GM12878 (cell line): Measurements from ENCODE around the gene SLC4A3. TPM values are rescaled to one million over a fixed set of nuclear protein-coding genes. Genes with fewer than 3 reads are reported as not detected.
A peak's percentile ranks its signal among the peaks of the same experiment; 100 is the strongest.

ENCODE experiments used
- ATAC-seq: fragments of 200-7000 bp; cut with Tn5 transposase; 3 replicates; pipeline ENCODE4 v1.9.1; 2020; ENCODE audit warnings: mild to moderate bottlenecking, moderate library complexity
- BruUV-seq: library from RNA; stranded (reverse); fragments of 400-500 nt; replicated peaks from 2 replicates; lab custom pipeline; 2021; lab: Mats Ljungman, UMichigan
- CTCF ChIA-PET: fragments of 300-600 bp; sonication (Branson Sonifier 250); formaldehyde crosslinking; extraction: SDS; loops from one replicate; lab custom pipeline; 2021; ENCODE audit warnings: inconsistent platforms; lab: Yijun Ruan, JAX
- POLR2A ChIA-PET: fragments of 350-600 bp; formaldehyde crosslinking; extraction: SDS; loops from one replicate; lab custom pipeline; 2021; ENCODE audit warnings: inconsistent platforms; lab: Charles Lee
- RAD21 ChIA-PET: fragments of 300-600 bp; sonication (Branson Sonifier 250); formaldehyde crosslinking; loops from one replicate; lab custom pipeline; 2023; ENCODE audit warnings: antibody characterized with exemption; ENCODE audit not compliant: unreplicated experiment; lab: Charles Lee
- SMC1A ChIA-PET: fragments of 300-600 bp; sonication (Branson Sonifier 250); formaldehyde crosslinking; loops from one replicate; lab custom pipeline; 2023; ENCODE audit not compliant: unreplicated experiment, uncharacterized antibody; lab: Charles Lee
- DNase-seq: peaks from one replicate; pipeline ENCODE4 v3.0.0-alpha.2; 2011; ENCODE audit warnings: low read depth, low spot score
- FAIRE-seq: peaks from 3 replicates; lab custom pipeline; 2011; peaks lifted over from hg19 to GRCh38; lab: Jason Lieb, UNC
- H2AFZ ChIP-seq: 2 replicates; pipeline ENCODE4 v1.6.0; 2011; ENCODE audit warnings: low read depth, low read length, control low read depth; ENCODE audit not compliant: control insufficient read depth
- H3K27ac ChIP-seq: 2 replicates; pipeline ENCODE4 v1.5.1; 2011; ENCODE audit warnings: control low read depth; ENCODE audit not compliant: control insufficient read depth, insufficient read depth
- H3K27me3 ChIP-seq, 2 experiments: replicated peaks in 1 of 2; 2 replicates each; pipeline versions ENCODE4 v1.6.0 to v1.6.1; 2011; ENCODE audit warnings: low read length in 1 of 2; ENCODE audit not compliant: control insufficient read depth in 2 of 2, insufficient read depth in 2 of 2
- H3K36me3 ChIP-seq, 2 experiments: 2 replicates each; pipeline ENCODE4 v1.5.1; 2011; ENCODE audit warnings: low read length in 1 of 2; ENCODE audit not compliant: control insufficient read depth in 2 of 2, insufficient read depth in 2 of 2
- H3K4me1 ChIP-seq: 2 replicates; pipeline ENCODE4 v1.6.1; 2011; ENCODE audit warnings: mild to moderate bottlenecking, low read length, moderate library complexity, mixed read lengths; ENCODE audit not compliant: control insufficient read depth, insufficient read depth
- H3K4me2 ChIP-seq: 2 replicates; pipeline ENCODE4 v1.6.0; 2011; ENCODE audit warnings: control low read depth; ENCODE audit not compliant: control insufficient read depth, insufficient read depth
- H3K4me3 ChIP-seq: fragments of 200-600 bp; sonication (generic); 2 replicates; pipeline ENCODE4 v1.5.1; 2016
- H3K79me2 ChIP-seq: 2 replicates; pipeline ENCODE4 v1.6.0; 2011; ENCODE audit warnings: low read length; ENCODE audit not compliant: control insufficient read depth, insufficient read depth
- H3K9ac ChIP-seq: 2 replicates; pipeline ENCODE4 v1.8.0; 2011; ENCODE audit warnings: low read length, control low read depth, mixed read lengths; ENCODE audit not compliant: control insufficient read depth, insufficient read depth
- H3K9me3 ChIP-seq: replicated peaks from 3 replicates; pipeline ENCODE4 v1.5.1; 2011; ENCODE audit warnings: mild to moderate bottlenecking, low read length; ENCODE audit not compliant: control insufficient read depth, insufficient read depth
- H4K20me1 ChIP-seq: 2 replicates; pipeline ENCODE4 v1.6.0; 2011; ENCODE audit not compliant: control insufficient read depth, insufficient read depth
- CHD1 ChIP-seq: IDR thresholded peaks from 2 replicates; pipeline ENCODE4 v1.6.1; 2012; ENCODE audit warnings: low read depth, low read length, improper control_type of control experiment
- EZH2 ChIP-seq: IDR thresholded peaks from 2 replicates; pipeline ENCODE4 v1.6.1; 2012; ENCODE audit warnings: low read depth, mild to moderate bottlenecking, control low read depth, inconsistent platforms, low read length, borderline replicate concordance; ENCODE audit not compliant: control insufficient read depth
- IKZF1 ChIP-seq: fragments of 450-650 bp; conservative IDR thresholded peaks from 2 replicates; pipeline ENCODE4 v1.6.1; 2017; ENCODE audit warnings: antibody characterized with exemption, mild to moderate bottlenecking
- IKZF2 ChIP-seq, 2 experiments: fragments of 450-650 bp; IDR thresholded peaks; 2 replicates each; pipeline ENCODE4 v1.6.1; 2017; ENCODE audit warnings: mild to moderate bottlenecking in 2 of 2, moderate library complexity in 2 of 2
- KAT2A ChIP-seq: conservative IDR thresholded peaks from 2 replicates; pipeline ENCODE4 v1.6.1; 2011; ENCODE audit warnings: low read depth, low read length; ENCODE audit not compliant: control insufficient read depth
- MEF2B ChIP-seq: fragments of 450-650 bp; IDR thresholded peaks from 2 replicates; pipeline ENCODE4 v1.6.1; 2018; ENCODE audit warnings: mild to moderate bottlenecking, moderate library complexity; ENCODE audit not compliant: partially characterized antibody, poor library complexity, severe bottlenecking
- NFIC ChIP-seq: IDR thresholded peaks from 2 replicates; pipeline ENCODE4 v1.6.1; 2012; ENCODE audit warnings: low read depth, mild to moderate bottlenecking, inconsistent platforms, low read length, moderate library complexity
- NRF1 ChIP-seq: conservative IDR thresholded peaks from 2 replicates; pipeline ENCODE4 v1.6.1; 2011; ENCODE audit warnings: mild to moderate bottlenecking, low read depth, low read length, improper control_type of control experiment
- RB1 ChIP-seq: fragments of 450-650 bp; formaldehyde crosslinking; IDR thresholded peaks from 2 replicates; pipeline ENCODE4 v1.6.1; 2017; ENCODE audit warnings: mild to moderate bottlenecking, borderline replicate concordance
- YBX1 ChIP-seq: fragments of 450-650 bp; IDR thresholded peaks from 2 replicates; pipeline ENCODE4 v1.6.1; 2016; ENCODE audit warnings: antibody characterized with exemption
- ZZZ3 ChIP-seq: IDR thresholded peaks from 2 replicates; pipeline ENCODE4 v1.6.1; 2011; ENCODE audit warnings: low read depth; ENCODE audit not compliant: control insufficient read depth, insufficient read length
- WGBS: methylation state at CpG from one replicate; pipeline ENCODE4 v1.1.6; 2016; ENCODE audit warnings: low lambda C conversion rate; ENCODE audit not compliant: insufficient replicate concordance, insufficient coverage; ENCODE audit errors: missing lambda C conversion rate; 5-methylcytosine and 5-hydroxymethylcytosine counted together
- in situ Hi-C: fragments of 300-500 bp; cut with MboI; formaldehyde crosslinking; loops from 9 replicates; pipeline ENCODE4 v1.14.3; 2018; ENCODE audit warnings: mixed read lengths
- intact Hi-C: fragments of 100-400 bp; cut with micrococcal nuclease; formaldehyde crosslinking; loops from one replicate; pipeline ENCODE4 v1.14.2; 2022; ENCODE audit not compliant: unreplicated experiment
- polyA plus RNA-seq, 11 experiments: library from polyadenylated mRNA; depleted of rRNA in 4 of 11; unstranded in 6 of 11; stranded (reverse) in 5 of 11; fragments of >200 nt; fragmentation: Nextera tagmentation in 4 of 11; fragmentation: Illumina TruSeq in 1 of 11; extraction: Ambion mirVana in 4 of 11; extraction: Trizol in 1 of 11; gene quantifications; 1 replicate in 1 of 11; 2 replicates in 10 of 11; pipeline versions ENCODE4 v1.2.1 to v1.2.3, GENCODE V29; 2011 to 2016; ENCODE audit warnings: inconsistent platforms in 2 of 11, missing spikeins in 2 of 11, low read depth in 1 of 11
- total RNA-seq, 4 experiments: library from RNA; depleted of rRNA in 3 of 4; stranded (reverse); fragments of >200 nt in 3 of 4; fragmentation: Illumina TruSeq in 1 of 4; extraction: Trizol in 1 of 4; gene quantifications; 2 replicates each; pipeline versions ENCODE4 v1.2.1 to v1.2.3, GENCODE V29; 2013 to 2021
- TF ChIP-seq, protein P1 (sequence below): fragments of 450-650 bp; IDR thresholded peaks from 2 replicates; pipeline ENCODE4 v1.6.1; 2017; ENCODE audit warnings: borderline replicate concordance
- TF ChIP-seq, protein P2 (sequence below): fragments of 450-650 bp; IDR thresholded peaks from 2 replicates; pipeline ENCODE4 v1.6.1; 2017; ENCODE audit warnings: mild to moderate bottlenecking, moderate library complexity

Gene SLC4A3
- total and polyA plus RNA-seq, 10 of the 15 experiments (the other 5 are each of a cell fraction or from before 2014, with no cell fraction given) = 0.05 to 0.08 TPM; not detected in 8

DNA sequence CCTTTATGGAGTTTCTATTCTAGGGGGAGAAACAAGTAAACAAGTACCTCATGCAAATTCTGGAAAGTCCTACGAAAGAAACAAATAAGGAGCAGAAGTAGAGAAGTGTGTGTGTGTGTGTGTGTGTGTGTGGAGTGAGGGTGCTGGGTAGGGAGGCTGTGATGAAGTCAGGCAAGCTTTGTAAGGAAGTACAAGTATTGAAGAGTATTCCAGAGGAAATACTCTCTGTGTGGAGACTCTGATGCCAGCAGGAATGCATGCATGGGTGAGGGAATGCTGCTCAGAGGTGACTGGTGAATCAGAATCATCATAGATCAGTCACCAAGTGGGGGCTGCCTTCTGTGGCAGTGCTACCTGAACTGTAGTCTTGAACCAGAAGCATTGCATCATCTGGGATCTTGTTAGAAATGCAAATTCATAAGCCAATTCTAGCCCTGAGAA lies 34.5 kb downstream of the SLC4A3 start:
- in situ Hi-C loops (no loop called here), intact Hi-C loops (no loop called here)
- 0 out of 2 replicates have a peak overlapping the region, but pooled peaks have one; percentile 9 for H2AFZ ChIP-seq
- FAIRE-seq (peak; percentile 77), DNase-seq (no peak), ATAC-seq (peak; percentile 27)
- H3K4me3 ChIP-seq = no peak overlapping the region
- no peak for TF ChIP-seq NFIC
- WGBS = 0% methylated on average over 1 of the region's 1 CpG
- no TSS peak for BruUV-seq
- ChIA-PET SMC1A (interaction anchor here (1.8 kb wide), 1 partner anchor 9 kb away, joined by 5 read pairs; no protein-coding TSS in a partner anchor), CTCF (interaction anchor here (0.7 to 3.9 kb wide), 3 partner anchors 14 to 456 kb away, joined by 3 to 15 read pairs (median 4); no protein-coding TSS in a partner anchor), RAD21 (interaction anchor here (1.2 kb wide), 1 partner anchor 23 kb away, joined by 3 read pairs; no protein-coding TSS in a partner anchor), POLR2A (no interaction called here)
- no peaks in the 10 kb centered on the region for H4K20me1 ChIP-seq
- H3K9ac ChIP-seq = no peak overlapping the region
- H3K4me2 ChIP-seq = 0 out of 2 replicates have a peak overlapping the region, but pooled peaks have one; percentile 64
- peak overlapping the region; percentile 59 for H3K27ac ChIP-seq
- H3K79me2 ChIP-seq = no peaks in the 10 kb centered on the region
- H3K4me1 ChIP-seq = peaks cover 9% of the 10 kb centered on the region
- H3K36me3 ChIP-seq = no peaks in the 10 kb centered on the region
- H3K27me3 ChIP-seq = no peaks in the 10 kb centered on the region
- H3K9me3 ChIP-seq = peaks cover 8% of the 10 kb centered on the region; the same call in 2 of the 3 replicates

DNA sequence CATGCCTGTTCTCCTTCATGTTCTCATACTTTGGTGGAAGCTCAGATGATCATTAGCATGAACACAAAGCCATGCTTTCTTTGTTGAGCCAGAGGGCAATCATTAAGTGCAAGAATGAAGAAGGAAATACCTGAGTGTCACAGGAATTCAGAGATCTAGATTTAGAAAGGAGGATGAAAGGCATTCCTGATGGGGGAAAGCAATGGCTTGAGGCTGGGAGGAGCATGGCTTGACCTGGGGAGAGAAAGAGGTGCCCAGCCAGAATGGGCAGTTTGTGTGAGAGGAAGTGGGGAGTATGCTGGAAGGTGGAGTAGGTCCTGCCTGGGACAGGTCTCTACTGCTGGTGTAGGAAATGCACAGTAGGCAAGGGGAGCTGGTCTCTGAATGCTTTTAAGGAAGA lies 35.1 kb downstream of the SLC4A3 start:
- ATAC-seq (no peak), FAIRE-seq (no peak), DNase-seq (no peak)
- Histone ChIP-seq H4K20me1 (no peaks in the 10 kb centered on the region), H3K79me2 (no peaks in the 10 kb centered on the region), H3K27ac (peak overlapping the region; percentile 39; the same call in 1 of the 2 replicates), H3K9ac (no peak overlapping the region), H3K4me3 (no peak overlapping the region), H3K36me3 (no peaks in the 10 kb centered on the region), H3K4me1 (peaks cover 9% of the 10 kb centered on the region), H3K4me2 (no peak overlapping the region), H3K27me3 (no peaks in the 10 kb centered on the region), H3K9me3 (peaks cover 8% of the 10 kb centered on the region; the same call in 2 of the 3 replicates), H2AFZ (no peak overlapping the region)
- RAD21 ChIA-PET = no interaction called here
- POLR2A ChIA-PET = no interaction called here
- intact Hi-C loops = no loop called here
- in situ Hi-C loops = no loop called here
- BruUV-seq = no TSS peak
- CTCF ChIA-PET = no interaction called here
- SMC1A ChIA-PET = no interaction called here
- TF ChIP-seq EZH2 (no peak), CHD1 (no peak), YBX1 (no peak), NRF1 (no peak), MEF2B (no peak), KAT2A (no peak), RB1 (no peak), IKZF1 (no peak), IKZF2 (IDR thresholded peaks at IDR 0.05) (no peak), ZZZ3 (no peak)
- TF ChIP-seq, protein P1, sequence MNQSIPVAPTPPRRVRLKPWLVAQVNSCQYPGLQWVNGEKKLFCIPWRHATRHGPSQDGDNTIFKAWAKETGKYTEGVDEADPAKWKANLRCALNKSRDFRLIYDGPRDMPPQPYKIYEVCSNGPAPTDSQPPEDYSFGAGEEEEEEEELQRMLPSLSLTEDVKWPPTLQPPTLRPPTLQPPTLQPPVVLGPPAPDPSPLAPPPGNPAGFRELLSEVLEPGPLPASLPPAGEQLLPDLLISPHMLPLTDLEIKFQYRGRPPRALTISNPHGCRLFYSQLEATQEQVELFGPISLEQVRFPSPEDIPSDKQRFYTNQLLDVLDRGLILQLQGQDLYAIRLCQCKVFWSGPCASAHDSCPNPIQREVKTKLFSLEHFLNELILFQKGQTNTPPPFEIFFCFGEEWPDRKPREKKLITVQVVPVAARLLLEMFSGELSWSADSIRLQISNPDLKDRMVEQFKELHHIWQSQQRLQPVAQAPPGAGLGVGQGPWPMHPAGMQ = no peak
- TF ChIP-seq, protein P2, sequence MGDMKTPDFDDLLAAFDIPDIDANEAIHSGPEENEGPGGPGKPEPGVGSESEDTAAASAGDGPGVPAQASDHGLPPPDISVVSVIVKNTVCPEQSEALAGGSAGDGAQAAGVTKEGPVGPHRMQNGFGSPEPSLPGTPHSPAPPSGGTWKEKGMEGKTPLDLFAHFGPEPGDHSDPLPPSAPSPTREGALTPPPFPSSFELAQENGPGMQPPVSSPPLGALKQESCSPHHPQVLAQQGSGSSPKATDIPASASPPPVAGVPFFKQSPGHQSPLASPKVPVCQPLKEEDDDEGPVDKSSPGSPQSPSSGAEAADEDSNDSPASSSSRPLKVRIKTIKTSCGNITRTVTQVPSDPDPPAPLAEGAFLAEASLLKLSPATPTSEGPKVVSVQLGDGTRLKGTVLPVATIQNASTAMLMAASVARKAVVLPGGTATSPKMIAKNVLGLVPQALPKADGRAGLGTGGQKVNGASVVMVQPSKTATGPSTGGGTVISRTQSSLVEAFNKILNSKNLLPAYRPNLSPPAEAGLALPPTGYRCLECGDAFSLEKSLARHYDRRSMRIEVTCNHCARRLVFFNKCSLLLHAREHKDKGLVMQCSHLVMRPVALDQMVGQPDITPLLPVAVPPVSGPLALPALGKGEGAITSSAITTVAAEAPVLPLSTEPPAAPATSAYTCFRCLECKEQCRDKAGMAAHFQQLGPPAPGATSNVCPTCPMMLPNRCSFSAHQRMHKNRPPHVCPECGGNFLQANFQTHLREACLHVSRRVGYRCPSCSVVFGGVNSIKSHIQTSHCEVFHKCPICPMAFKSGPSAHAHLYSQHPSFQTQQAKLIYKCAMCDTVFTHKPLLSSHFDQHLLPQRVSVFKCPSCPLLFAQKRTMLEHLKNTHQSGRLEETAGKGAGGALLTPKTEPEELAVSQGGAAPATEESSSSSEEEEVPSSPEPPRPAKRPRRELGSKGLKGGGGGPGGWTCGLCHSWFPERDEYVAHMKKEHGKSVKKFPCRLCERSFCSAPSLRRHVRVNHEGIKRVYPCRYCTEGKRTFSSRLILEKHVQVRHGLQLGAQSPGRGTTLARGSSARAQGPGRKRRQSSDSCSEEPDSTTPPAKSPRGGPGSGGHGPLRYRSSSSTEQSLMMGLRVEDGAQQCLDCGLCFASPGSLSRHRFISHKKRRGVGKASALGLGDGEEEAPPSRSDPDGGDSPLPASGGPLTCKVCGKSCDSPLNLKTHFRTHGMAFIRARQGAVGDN = no peak
